ENCODE measurements around the gene SLC44A4. TPM values are rescaled to one million over a fixed set of nuclear protein-coding genes. Genes with fewer than 3 reads are reported as not detected.

The SLC44A4 gene
- polyA plus RNA-seq, 1 of the 3 experiments (the other 2 are of a cell fraction): 0.26 TPM

GRCh38 chr6:31922942-31923341 is 44.1 kb upstream of the SLC44A4 start:
- no peaks in the 10 kb centered on the region for H3K36me3 ChIP-seq (replicated peaks in 1 of 2; ENCODE audit: control insufficient read depth in 1 of 2, insufficient read depth in 2 of 2, low read length in 1 of 2)
- TF ChIP-seq YY1 (IDR thresholded peaks at IDR 0.05; ENCODE audit: low read depth) (no peak), CTCF (IDR thresholded peaks at IDR 0.05) (peak; percentile 23), RAD21 (IDR thresholded peaks at IDR 0.05; ENCODE audit: low read length) (peak; percentile 21), FOSL2 (IDR thresholded peaks at IDR 0.05; ENCODE audit: borderline replicate concordance, low read depth) (no peak)
- H3K27ac ChIP-seq (ENCODE audit: low read depth in 2 of 2, low read length in 1 of 2): no peak overlapping the region
- no peak overlapping the region for H2AFZ ChIP-seq (ENCODE audit: low read depth)
- H3K9ac ChIP-seq: no peak overlapping the region
- H3K9me2 ChIP-seq: no peaks in the 10 kb centered on the region
- H3K9me3 ChIP-seq: no peaks in the 10 kb centered on the region
- H3K4me1 ChIP-seq (ENCODE audit: control insufficient read depth in 1 of 2, insufficient read depth in 2 of 2, low read depth in 1 of 2, low read length in 1 of 2): no peaks in the 10 kb centered on the region
- H4K20me1 ChIP-seq (ENCODE audit: insufficient read depth): no peaks in the 10 kb centered on the region
- ChIA-PET CTCF (interaction anchor here (1.0 kb wide), 1 partner anchor 21 kb away, joined by 4 read pairs; the partner anchor contains the start of gene ZBTB12), POLR2A (no interaction called here)
- no peaks in the 10 kb centered on the region for H3K79me2 ChIP-seq (ENCODE audit: insufficient read depth)
- no peak for DNase-seq
- H3K4me2 ChIP-seq: no peak overlapping the region
- no peaks in the 10 kb centered on the region for H3K27me3 ChIP-seq (ENCODE audit: insufficient read depth)
- H3K4me3 ChIP-seq (ENCODE audit: low read depth in 2 of 2, low read length in 1 of 2): no peak overlapping the region
- WGBS (ENCODE audit: low lambda C conversion rate): 41% methylated on average over 5 of the region's 5 CpGs
- H3F3A ChIP-seq (replicated peaks; ENCODE audit: insufficient read depth): no peaks in the 10 kb centered on the region

- WGBS (ENCODE audit: low lambda C conversion rate): 62% methylated on average over 1 of the region's 2 CpGs
- no peaks in the 10 kb centered on the region for H3K36me3 ChIP-seq (replicated peaks in 1 of 2; ENCODE audit: control insufficient read depth in 1 of 2, insufficient read depth in 2 of 2, low read length in 1 of 2)
- H4K20me1 ChIP-seq (ENCODE audit: insufficient read depth): no peaks in the 10 kb centered on the region
- H2AFZ ChIP-seq (ENCODE audit: low read depth): no peak overlapping the region
- no peak overlapping the region for H3K4me2 ChIP-seq
- no peaks in the 10 kb centered on the region for H3K79me2 ChIP-seq (ENCODE audit: insufficient read depth)
- no peaks in the 10 kb centered on the region for H3K9me2 ChIP-seq
- TF ChIP-seq NFIC (IDR thresholded peaks at IDR 0.05; ENCODE audit: borderline replicate concordance) (no peak), REST (IDR thresholded peaks at IDR 0.05; ENCODE audit: low read depth, low read length) (no peak)
- no peaks in the 10 kb centered on the region for H3K27me3 ChIP-seq (ENCODE audit: insufficient read depth)
- no peak overlapping the region for H3K4me3 ChIP-seq (ENCODE audit: low read depth in 2 of 2, low read length in 1 of 2)
- no peaks in the 10 kb centered on the region for H3K9me3 ChIP-seq
- POLR2A ChIA-PET: interaction anchor here (0.6 kb wide), 1 partner anchor 19 kb away, joined by 3 read pairs; the partner anchor contains the start of gene ZBTB12
- no peak overlapping the region for H3K27ac ChIP-seq (ENCODE audit: low read depth in 2 of 2, low read length in 1 of 2)
- H3K4me1 ChIP-seq (ENCODE audit: control insufficient read depth in 1 of 2, insufficient read depth in 2 of 2, low read depth in 1 of 2, low read length in 1 of 2): no peaks in the 10 kb centered on the region
- CTCF ChIA-PET: interaction anchor here (1.0 kb wide), 1 partner anchor 32 kb away, joined by 3 read pairs; no protein-coding TSS in a partner anchor
- H3K9ac ChIP-seq: no peak overlapping the region
- H3F3A ChIP-seq (replicated peaks; ENCODE audit: insufficient read depth): no peaks in the 10 kb centered on the region
- DNase-seq: no peak
These were observed 42.0 kb upstream of the SLC44A4 start for GRCh38 chr6:31920811-31921210.
